GM04503 (cell line): ENCODE data around the gene BRINP1.

Source experiments
- DNase-seq: peaks from one replicate; pipeline ENCODE4 v3.0.0-alpha.2; 2012; ENCODE audit warnings: low read depth

BRINP1 gene

DNA sequence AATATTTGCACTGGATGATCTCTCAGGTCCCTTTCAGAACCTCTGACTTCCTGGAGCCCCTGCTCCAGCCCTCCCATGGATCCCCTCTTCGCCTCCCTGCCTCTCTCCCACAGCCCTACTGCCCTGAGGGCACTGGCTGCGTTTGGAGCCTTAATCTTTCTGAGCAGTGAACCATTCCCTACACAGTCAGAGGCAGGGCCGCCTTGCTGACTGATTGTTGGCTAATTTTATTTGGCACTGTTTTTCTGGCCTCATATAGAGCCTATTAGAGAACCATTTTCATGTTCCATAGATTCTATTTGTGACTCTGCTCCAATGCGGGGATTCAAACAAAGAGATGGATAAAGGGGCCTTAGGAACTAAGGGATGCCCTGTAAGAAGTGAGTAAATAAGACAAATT is 91.1 kb downstream of the BRINP1 start:
- no peak for DNase-seq

DNA sequence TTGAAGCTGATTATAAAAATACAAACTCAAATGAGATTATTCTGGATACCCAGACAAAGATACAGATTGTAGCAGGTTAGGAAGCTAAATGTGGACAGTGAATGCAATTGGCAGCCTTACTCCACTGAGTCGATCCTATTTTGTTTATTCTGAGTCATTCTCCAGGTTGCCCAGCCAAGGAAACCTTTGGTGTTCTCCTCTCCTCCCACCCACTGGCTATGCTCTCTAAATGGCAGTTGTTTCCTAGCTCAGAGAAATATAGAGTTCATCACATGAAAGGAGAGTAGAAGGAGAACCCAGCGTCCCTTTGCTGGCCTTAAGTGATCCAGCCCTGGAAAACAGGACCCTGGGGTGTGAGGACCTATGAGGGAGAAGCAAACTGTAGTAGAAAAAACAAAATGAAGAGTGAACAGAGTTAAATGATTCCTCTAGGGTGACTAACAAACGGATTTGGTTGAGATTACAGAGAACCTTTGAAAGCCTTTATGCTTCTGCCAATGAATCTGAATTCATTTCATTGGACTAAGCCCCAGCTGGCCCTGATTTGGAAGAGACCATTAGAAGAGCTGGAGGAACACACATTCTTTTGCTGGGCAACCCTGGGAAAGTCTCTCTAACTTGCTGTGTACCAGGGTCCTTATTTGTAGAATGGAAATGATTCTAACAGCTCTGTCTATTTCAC is 95.1 kb downstream of the BRINP1 start:
- DNase-seq: no peak

DNA sequence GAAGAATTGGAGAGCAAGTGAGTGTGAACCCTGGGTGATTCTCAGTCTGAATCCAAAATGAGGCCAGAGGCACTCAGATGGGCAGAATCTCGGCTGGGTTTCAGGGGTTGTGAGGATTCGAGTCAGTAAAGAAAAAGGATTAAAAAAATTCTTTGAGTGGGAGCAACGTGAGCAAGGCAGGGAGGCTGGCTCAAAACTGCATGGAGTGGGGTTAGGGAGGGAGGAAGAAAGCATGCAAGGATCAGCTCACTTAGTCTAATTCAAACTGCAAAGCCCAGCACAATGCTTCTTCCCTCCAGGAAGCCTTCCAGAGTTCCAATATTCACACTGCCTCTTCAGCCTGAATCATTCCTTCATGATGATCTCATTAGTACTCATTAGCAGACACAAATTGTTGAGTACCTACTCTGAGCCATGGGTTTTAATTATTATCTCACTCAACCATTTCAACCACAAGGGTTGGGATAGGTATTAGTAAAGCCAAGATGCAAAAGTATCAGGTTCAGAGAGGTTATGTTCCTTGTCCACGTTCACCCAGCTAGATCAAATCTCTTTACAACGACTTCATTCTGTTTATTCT is 95.8 kb downstream of the BRINP1 start:
- no peak for DNase-seq

DNA sequence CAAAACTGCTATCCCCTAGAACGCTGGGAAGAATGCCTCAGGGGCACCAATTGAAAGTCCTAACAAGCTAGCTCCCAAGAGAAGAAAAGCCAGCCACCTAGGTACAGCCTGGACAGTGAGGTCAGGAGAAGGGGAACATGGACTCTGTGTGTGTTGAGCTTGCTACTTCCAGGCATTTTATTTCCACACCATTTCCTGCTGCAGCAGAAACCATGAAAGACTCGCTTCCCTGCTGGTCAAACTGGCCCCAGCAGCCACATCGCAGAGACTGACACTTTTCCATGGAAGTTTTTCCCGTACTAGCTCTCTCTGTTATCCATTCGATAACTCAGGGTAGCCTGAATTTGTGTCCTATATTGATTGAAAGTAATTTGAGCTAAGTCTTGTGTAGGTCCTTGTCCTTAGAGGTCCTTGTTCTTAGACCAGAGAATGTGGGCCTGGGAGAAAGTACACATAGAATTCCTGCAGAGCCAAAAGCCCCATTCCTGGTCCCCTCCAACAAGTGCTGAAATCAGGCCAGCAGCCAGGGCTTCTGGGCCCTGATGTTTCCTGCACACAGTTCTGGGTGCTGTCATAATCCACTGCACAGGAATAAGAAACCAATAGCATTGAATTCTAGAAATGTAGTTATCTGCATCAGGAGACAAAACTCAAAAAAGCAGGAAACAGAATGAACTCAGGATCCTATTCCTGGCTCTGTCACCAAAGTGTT is 96.6 kb downstream of the BRINP1 start:
- DNase-seq: no peak

DNA sequence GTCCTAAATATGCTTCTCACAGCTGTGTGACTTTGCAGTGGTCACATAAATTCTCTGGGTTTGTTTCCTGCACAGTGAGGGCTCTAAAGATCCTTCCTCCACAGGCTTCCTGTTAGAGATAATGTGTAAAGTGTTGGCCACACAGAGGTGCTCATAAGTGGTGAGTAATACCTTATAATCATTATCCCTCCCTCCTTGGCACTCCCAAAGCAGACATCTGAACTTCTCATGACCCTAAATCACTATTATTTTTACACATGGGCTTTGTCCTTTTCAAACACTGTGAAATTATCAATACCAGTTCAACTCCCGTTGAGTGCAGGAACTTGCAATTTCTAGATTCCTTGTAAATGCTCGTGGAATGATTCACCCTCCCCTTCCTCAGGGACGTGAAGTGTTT is 100.2 kb downstream of the BRINP1 start:
- no peak for DNase-seq

DNA sequence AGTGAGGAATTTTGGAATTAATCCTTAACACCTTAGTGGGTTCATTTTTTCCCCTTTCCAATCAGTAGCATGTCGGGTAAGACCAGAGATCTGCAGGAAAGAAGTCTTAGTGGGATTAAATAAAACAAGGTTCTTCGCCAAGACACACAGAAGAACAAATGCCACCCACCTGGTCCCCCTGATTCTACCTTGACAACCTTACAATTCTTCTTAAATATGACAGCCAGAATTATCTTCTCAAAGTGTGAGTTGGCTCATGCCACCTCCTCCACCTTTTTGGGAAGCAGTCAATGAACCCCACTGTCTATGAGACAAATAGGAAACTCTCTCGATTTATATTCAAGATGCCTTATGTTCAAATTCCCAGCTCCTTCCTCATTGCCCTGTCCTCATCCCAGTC is 105.1 kb downstream of the BRINP1 start:
- DNase-seq: no peak

DNA sequence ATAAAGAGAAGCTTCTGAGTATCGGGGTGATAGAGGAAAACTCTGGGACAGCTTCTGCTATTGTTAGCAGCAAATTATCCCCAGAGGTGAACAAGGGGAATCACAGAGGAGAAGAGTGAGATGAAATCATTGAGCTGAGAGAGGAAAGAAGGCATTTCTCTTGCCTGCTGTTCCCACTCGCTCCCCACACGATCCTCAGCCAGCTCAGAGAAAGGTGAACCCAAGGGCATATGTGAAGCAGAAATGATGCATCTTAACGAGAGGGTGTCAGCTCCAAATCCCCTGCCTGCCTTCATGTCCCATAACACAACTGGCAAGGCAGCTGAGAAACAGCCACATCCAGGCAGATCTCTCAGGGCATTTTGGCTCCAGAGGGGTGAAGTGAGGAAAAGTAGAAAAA is 111.6 kb downstream of the BRINP1 start:
- no peak for DNase-seq

DNA sequence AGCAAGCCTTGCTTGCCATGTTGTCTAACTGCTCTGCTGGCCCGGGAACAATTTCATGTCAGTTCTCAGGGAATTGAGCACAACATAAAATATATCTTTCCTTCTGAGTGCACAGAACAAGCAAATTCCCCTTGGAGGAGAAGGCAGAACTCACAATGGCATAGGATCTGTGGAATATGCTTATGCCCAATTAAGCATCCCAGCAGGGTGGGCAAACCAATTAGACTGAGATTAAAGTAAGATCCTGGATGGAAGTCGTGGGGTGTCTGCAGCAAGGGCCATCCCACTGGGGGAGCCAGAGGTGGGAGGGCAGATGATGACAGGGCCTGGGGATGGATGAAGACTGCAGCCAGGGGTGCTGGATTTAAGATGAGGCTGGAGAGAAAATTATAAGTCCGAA is 114.1 kb downstream of the BRINP1 start:
- no peak for DNase-seq

DNA sequence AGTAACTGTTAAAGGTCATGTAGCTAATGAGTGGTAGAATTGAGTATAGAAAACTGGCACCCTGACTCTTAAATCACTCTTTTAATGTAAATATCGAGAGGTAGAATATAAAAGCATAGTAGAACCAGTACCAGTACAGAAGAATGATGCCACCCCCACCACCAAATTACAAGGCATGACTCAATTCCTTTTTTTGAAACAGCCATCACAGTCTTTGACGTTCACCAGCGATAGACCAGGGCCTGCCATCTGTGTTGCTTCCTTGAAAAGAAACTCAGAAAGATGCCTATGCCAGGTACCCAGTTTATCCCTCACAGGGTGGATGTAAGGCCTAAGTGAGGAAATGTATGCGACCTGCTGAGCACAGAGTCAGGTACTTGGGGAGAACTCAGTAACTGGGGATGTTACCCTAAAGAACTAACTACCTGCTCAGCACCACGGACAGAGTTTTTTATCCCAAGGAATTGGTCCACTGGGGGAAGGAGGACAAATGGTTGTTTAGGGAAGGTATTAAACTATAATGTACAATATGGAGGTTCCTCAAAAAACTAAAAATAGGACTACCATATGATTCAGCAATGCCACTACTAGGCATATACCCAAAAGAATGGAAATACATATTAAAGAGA is 116.5 kb downstream of the BRINP1 start:
- DNase-seq: no peak

DNA sequence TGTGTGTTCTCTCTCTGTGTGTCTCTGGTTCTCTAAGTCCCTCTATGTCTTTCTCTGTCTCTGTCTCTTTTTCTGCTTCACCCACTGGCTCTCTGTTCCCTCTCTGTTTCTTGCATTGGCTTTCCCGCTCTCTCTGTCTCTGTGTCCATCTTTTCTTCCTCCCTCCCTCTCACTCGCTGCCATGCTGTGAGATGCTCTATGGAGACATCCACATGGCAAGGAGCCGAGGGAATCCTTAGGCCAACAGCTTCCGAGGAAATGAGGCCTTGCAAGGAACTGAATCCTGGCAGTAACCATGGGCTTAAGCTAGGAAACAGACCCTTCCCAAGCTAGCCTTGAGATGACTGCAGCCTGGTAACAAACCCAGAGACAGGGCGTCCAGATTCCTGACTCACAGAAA is 117.3 kb downstream of the BRINP1 start:
- DNase-seq: no peak

DNA sequence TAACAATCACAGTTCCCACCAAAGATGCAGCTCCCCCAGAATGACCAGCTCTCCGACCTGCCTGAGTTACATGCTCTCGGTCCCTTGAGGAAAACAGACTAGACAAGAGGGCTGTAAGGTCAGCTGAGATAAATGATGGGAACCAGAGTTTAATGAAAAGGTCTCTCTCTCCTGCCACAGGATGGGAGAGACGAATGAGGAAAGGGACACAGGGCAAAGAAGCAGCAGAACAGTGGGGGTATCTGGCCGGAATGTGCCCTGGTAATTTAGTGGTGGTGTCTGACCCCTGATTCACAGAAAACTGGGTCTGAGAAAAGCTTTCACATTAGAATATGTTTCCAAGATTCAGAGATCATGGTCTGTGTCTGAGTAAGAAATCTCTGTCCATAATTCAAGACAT is 118.5 kb downstream of the BRINP1 start:
- DNase-seq: no peak

DNA sequence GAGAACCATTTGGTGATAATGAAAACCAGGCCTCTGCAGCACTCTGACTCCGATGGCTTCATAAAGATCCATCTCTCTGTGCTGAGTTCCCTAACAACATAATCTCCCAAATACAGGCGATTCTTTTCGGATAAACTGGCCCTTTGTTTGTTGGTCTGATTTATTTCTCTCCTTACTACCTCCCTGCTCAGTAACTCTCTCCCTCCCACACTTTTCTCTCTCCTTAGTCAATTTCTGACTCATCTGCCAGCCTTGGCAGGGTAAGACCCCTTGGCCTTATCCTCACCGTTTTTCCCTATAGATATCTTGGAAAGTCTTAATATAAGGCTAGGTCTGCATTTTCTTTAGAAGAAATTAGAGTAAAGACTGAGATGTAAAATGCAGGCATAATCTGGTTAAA is 128.7 kb downstream of the BRINP1 start:
- DNase-seq: no peak

DNA sequence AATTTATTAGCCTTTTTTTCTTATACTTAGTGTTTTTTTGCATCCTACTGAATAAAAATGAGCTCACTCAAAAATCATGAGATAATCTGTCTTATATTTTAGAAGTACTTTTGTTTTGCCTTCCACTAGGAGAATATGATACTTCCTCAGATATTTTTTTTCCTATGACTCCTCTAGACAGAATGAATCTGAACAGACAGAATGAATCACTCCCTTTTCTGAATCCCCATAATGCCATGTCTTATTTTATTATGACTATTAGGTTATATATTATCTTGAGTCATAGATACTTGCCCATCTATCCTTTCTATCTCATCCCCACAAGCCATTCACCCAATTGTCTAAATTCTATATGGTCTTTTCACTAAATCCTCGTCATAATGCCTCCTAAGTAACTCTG is 134.6 kb downstream of the BRINP1 start:
- no peak for DNase-seq

DNA sequence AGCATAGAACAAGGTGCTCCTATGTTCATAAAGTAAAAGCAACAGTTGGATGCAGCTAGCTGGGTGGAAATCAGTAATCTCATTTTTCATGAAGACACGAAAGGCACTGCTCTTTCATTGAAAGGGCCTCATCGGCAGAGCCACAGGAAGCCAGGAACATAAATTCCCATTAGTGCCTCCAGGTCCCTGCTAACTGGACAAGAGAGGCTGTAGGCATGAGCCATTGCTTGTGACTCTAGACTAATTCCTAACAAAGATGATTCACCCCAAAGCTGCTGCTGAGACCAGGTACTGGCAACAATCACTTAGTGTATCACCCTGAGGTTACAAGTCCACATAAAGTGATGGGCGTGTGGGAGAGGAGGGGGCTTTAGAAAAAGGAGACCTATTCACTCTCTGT is 141.8 kb downstream of the BRINP1 start:
- no peak for DNase-seq

DNA sequence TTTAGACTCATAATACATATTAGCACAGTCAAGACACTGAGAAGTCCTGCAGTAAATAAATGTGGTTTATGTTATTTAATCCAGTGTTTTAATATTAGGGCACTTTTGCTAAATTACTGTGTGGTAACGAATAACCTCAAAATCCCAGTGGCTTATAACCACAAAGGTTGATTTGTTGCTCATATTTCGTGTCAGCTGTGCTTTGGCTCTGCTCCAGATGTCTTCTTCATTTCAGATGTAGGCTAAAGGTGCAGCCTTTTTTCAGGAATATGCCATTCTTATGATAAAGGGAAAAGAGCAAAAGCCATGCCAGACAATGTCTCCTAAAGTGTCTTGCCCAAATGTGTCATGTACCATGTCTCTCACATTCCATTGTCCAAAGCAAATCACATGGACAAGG is 144.8 kb downstream of the BRINP1 start:
- DNase-seq: no peak

DNA sequence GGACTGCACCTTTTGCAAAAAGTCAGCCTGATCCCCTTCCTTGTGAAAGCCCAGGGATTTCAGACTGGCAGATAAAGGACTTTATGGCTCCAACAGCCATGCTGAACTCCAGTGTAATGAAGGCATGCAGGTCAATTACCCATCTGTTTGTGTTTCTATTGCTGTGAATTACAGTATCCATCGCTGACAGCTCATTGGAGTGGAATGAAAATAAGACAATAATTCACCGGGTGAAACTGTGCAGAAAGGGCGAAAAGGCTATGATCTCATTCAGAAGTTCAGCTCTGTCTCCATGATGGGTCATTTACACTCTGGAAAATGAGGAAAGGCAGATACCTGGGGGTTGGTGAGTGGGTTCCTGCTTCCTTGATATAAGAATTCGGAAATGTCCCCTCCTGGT is 148.0 kb downstream of the BRINP1 start:
- DNase-seq: peak; percentile 9

DNA sequence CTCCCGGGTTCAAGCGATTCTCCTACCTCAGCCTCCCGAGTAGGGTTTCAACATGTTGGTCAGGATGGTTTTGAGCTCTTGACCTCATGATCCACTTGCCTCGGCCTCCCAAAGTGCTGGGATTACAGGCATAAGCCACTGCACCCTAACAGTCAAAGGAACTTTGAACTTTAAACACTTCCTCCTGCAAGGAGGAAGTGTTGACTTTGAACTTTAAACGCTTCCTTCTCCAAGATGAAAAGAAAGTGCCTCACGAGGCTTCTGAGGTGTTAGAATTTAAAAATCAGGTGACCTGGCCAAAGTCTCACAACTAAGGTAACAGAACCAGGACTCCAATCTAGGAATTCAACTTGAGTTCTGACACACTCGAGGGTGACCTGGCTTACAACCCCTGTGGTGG is 150.9 kb downstream of the BRINP1 start:
- DNase-seq: no peak

DNA sequence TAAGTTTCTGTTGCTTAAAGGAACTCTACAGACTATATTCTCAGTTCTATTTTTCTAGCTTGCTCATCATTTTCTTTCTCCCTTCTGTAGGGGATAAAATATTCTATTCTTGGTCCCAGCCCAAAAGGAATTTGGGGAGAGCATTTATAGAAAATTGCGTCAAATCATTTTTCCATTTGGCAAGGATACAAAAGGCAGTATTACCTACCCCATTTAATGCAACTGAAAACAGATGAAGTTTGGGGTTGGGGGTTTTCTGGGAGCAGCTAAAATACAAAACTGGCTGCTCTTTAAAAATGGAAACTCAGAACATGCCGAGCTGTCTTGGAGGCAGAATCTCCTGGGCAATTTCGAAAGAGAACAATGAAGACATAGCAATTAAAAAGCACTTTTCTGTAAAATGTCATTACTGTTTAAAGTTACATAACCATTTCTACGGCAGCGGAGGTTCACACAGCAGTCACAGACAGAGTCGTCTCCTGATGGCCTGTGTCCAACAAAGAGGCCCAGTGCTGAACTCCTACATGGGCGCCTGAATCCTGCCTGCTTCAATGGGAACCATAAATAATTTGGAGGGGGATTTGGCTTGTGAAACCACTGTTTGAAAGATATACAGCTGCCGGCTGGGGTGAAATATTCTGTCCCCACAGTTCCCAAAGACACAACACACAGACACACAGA is 152.4 kb downstream of the BRINP1 start:
- peak; percentile 1 for DNase-seq

DNA sequence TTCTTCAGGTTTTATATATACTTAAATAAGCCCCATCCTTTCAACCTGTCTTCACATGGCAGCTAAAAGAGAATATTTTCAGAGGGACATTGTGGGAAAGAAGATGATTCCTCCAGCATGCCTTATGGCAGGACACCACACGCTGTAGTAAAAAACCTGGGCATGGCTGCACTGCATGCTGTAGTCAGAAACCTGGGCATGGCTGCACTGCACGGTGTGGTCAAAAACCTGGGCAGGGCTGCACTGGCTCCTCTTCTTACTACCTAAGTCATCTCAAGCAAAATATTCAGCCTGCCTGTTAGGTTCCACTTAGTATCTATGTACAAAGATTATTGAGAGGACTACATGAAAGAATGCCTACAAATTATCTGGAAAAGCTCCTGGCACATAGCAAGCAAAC is 153.6 kb downstream of the BRINP1 start:
- no peak for DNase-seq

DNA sequence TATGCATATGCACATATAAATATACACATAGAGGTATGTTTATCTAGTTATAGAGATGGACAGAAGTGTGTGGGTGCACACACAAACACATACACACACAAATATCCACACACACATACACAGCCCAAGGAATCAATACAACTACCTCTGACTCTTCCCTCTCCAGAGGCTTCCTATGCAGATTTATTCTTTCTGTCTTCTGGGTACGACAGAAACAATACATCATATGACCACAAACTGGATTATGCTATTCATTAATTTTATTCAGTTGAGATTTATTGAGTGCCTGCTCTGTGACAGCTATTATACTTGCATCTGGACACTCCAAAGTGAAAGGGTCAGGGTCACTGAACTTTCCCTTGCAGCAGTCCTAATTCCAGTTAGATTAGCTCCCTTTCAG is 155.8 kb downstream of the BRINP1 start:
- no peak for DNase-seq

DNA sequence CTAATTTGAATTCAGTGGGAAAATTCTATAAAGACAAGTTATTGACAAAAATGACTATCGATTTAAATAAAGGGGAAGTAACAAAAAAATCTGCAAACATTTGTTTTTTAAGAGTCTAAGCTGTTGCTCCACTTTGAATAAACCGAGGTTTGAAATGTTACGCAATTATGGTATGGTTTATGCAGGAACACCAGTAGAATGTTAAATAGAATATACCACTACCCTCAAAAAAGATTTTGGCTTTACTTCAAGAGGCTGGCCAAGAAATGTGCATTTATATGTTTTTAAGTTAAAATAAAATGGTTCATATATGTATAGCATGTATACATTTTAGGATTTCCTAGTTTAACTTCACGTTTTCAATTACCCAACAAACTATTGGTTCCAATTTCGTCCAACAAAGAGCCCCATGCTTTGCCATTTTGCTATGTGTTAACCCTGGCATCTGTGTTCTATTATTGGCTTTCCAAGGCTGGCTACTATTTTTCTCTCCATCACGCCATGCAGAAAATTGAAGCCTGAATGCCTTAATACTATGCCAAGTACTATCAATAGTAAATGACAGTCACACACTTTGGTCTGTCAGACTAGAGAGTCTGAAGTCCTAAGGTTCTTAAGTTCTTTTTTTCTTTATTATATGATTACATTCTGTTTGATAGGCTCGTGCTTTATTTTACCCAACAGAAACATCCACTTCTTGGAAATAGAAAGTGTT is 171.2 kb downstream of the BRINP1 start:
- no peak for DNase-seq

DNA sequence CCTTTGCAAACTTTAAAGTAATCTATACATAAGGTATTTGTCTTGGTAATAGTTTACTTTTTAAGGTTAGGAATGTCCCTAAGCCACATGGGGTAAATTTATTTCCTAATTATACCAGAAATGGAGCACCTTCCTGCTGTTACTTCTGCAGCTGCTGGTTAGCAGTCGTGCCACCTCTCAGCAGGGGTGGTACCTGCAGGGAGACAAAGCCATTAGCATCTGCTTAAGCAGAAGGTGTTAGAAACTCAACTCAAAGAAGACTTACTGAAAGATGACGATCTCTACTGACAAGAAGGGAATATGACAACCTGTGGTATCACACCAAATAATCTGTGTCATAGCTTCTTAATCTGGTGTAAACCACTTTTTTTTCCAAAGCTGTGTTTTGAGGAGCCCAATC is 173.7 kb downstream of the BRINP1 start:
- no peak for DNase-seq
